HepG2 (cell line): Measurements from ENCODE around the gene CDH12. TPM values are rescaled to one million over a fixed set of nuclear protein-coding genes. Genes with fewer than 3 reads are reported as not detected.

Experiments used
- ATAC-seq: fragments of 200-7000 bp; cut with Tn5 transposase; 3 replicates; pipeline ENCODE4 v1.9.1; 2020; ENCODE audit warnings: mild to moderate bottlenecking, moderate library complexity
- BruUV-seq: library from RNA; stranded (reverse); fragments of 400-500 nt; replicated peaks from 2 replicates; lab custom pipeline; 2021; lab: Mats Ljungman, UMichigan
- CTCF ChIA-PET: fragments of 300-600 bp; formaldehyde crosslinking; extraction: SDS; loops from one replicate; lab custom pipeline; 2021; ENCODE audit warnings: low total read pairs, inconsistent platforms, low intra/inter-chr PET ratio; lab: Yijun Ruan, JAX
- POLR2A ChIA-PET: fragments of 350-600 bp; sonication (Branson Sonifier 250); formaldehyde crosslinking; loops from one replicate; lab custom pipeline; 2020; ENCODE audit warnings: antibody characterized with exemption, inconsistent platforms; lab: Yijun Ruan, JAX
- DNase-seq: peaks from one replicate; pipeline ENCODE4 v3.0.0-alpha.2; 2015; ENCODE audit warnings: low spot score
- FAIRE-seq: peaks from 3 replicates; lab custom pipeline; 2011; peaks lifted over from hg19 to GRCh38; lab: Jason Lieb, UNC
- H2AFZ ChIP-seq: one replicate; pipeline ENCODE4 v1.6.1; 2011; ENCODE audit warnings: low read length, inconsistent platforms
- H3K27ac ChIP-seq: fragments of 300-600 bp; 3 replicates; pipeline ENCODE4 v1.8.0; 2011; ENCODE audit warnings: mixed run types, mild to moderate bottlenecking, mixed read lengths, low read length, inconsistent platforms; ENCODE audit not compliant: insufficient read depth; ENCODE audit errors: extremely low read length
- H3K27me3 ChIP-seq, 2 experiments: fragments of 200-600 bp in 1 of 2; 2 replicates in 1 of 2; 3 replicates in 1 of 2; pipeline versions ENCODE4 v1.6.0 to v1.8.0; 2011; ENCODE audit warnings: low read length in 2 of 2, mild to moderate bottlenecking in 2 of 2, moderate library complexity in 2 of 2, inconsistent platforms in 1 of 2; ENCODE audit not compliant: insufficient read depth in 2 of 2, control insufficient read depth in 1 of 2
- H3K36me3 ChIP-seq, 2 experiments: fragments of 200-600 bp in 1 of 2; replicated peaks in 1 of 2; 2 replicates in 1 of 2; 3 replicates in 1 of 2; pipeline versions ENCODE4 v1.5.1 to v1.8.0; 2011; ENCODE audit warnings: low read length in 2 of 2, inconsistent platforms in 1 of 2; ENCODE audit not compliant: insufficient read depth in 2 of 2, control insufficient read depth in 1 of 2
- H3K4me1 ChIP-seq: 2 replicates; pipeline ENCODE4 v1.5.1; 2012; ENCODE audit warnings: low read length, inconsistent platforms; ENCODE audit not compliant: insufficient read depth
- H3K4me2 ChIP-seq: 2 replicates; pipeline ENCODE4 v1.6.0; 2011; ENCODE audit warnings: low read depth, low read length, inconsistent platforms
- H3K4me3 ChIP-seq, 3 experiments: fragments of 200-600 bp in 1 of 3; sonication (generic), shearing (Covaris generic) in 1 of 3; replicated peaks in 1 of 3; 2 replicates each; pipeline ENCODE4 v1.5.1; 2011 to 2016; ENCODE audit warnings: low read length in 3 of 3, inconsistent platforms in 2 of 3, low read depth in 2 of 3, mild to moderate bottlenecking in 2 of 3, control low read depth in 1 of 3, mixed read lengths in 1 of 3; ENCODE audit not compliant: insufficient read depth in 1 of 3
- H3K79me2 ChIP-seq: one replicate; pipeline ENCODE4 v1.6.1; 2011; ENCODE audit warnings: low read length, inconsistent platforms; ENCODE audit not compliant: insufficient read depth
- H3K9ac ChIP-seq: 2 replicates; pipeline ENCODE4 v1.6.0; 2011; ENCODE audit warnings: mild to moderate bottlenecking, low read depth, low read length, inconsistent platforms; ENCODE audit not compliant: insufficient read depth
- H3K9me3 ChIP-seq: 2 replicates; pipeline ENCODE4 v1.5.1; 2012; ENCODE audit warnings: mild to moderate bottlenecking, low read length
- H4K20me1 ChIP-seq: 2 replicates; pipeline ENCODE4 v1.6.0; 2011; ENCODE audit warnings: inconsistent platforms, mild to moderate bottlenecking, low read length, moderate library complexity; ENCODE audit not compliant: insufficient read depth
- ATF7-NPFF ChIP-seq: sonication (generic); formaldehyde crosslinking; IDR thresholded peaks from 2 replicates; pipeline ENCODE4 v1.8.1; 2023; ENCODE audit warnings: mild to moderate bottlenecking, low read depth, missing genetic modification reagents, moderate library complexity
- CBX1 ChIP-seq: IDR thresholded peaks from one replicate; pipeline ENCODE4 v1.6.1; 2016; ENCODE audit warnings: antibody characterized with exemption, low read depth
- CHCHD3 ChIP-seq: sonication (generic); formaldehyde crosslinking; IDR thresholded peaks from 2 replicates; pipeline ENCODE4 v1.8.0; 2022; ENCODE audit warnings: mild to moderate bottlenecking, missing genetic modification reagents, moderate library complexity
- KDM1A ChIP-seq: IDR thresholded peaks from 2 replicates; pipeline ENCODE4 v1.6.1; 2016; ENCODE audit warnings: missing compliant biosample characterization
- MAFF ChIP-seq: IDR thresholded peaks from 2 replicates; pipeline ENCODE4 v1.6.1; 2011; ENCODE audit warnings: low read depth, low read length, improper control_type of control experiment
- MAFK ChIP-seq, 2 experiments: IDR thresholded peaks in 1 of 2; conservative IDR thresholded peaks in 1 of 2; 2 replicates each; pipeline ENCODE4 v1.6.1; 2011; ENCODE audit warnings: improper control_type of control experiment in 2 of 2, low read length in 2 of 2
- MYNN ChIP-seq: sonication (generic); formaldehyde crosslinking; IDR thresholded peaks from 2 replicates; pipeline ENCODE4 v1.4.0; 2020; ENCODE audit warnings: mild to moderate bottlenecking, low read depth, missing genetic modification reagents
- SMARCE1 ChIP-seq: fragments of 450-650 bp; IDR thresholded peaks from 2 replicates; pipeline ENCODE4 v1.6.1; 2017; ENCODE audit warnings: borderline replicate concordance
- ZNF12 ChIP-seq: sonication (generic); formaldehyde crosslinking; IDR thresholded peaks from 2 replicates; pipeline ENCODE4 v1.5.0; 2020; ENCODE audit warnings: missing genetic modification reagents
- ZNF431 ChIP-seq: sonication (generic); formaldehyde crosslinking; IDR thresholded peaks from 2 replicates; pipeline ENCODE4 v1.9.0; 2022; ENCODE audit warnings: missing genetic modification reagents, low read depth, mild to moderate bottlenecking, borderline replicate concordance
- ZNF451 ChIP-seq: sonication (generic); formaldehyde crosslinking; IDR thresholded peaks from 2 replicates; pipeline ENCODE4 v1.5.0; 2020; ENCODE audit warnings: mild to moderate bottlenecking, missing genetic modification reagents
- ZNF879 ChIP-seq: sonication (generic); formaldehyde crosslinking; IDR thresholded peaks from 2 replicates; pipeline ENCODE4 v1.8.1; 2023; ENCODE audit warnings: missing genetic modification reagents
- WGBS: methylation state at CpG from one replicate; pipeline ENCODE4 v1.1.6; 2017; ENCODE audit warnings: low lambda C conversion rate; 5-methylcytosine and 5-hydroxymethylcytosine counted together
- in situ Hi-C: cut with HindIII; loops from 2 replicates; pipeline ENCODE4 v1.10.0; 2017; ENCODE audit warnings: low pct_unique_long_range_greater_than_20kb; ENCODE audit not compliant: extremely low pct_ligation_motif_present
- intact Hi-C: fragments of 100-400 bp; cut with micrococcal nuclease; formaldehyde crosslinking; loops from one replicate; pipeline ENCODE4 v1.10.0; 2022; ENCODE audit not compliant: unreplicated experiment
- polyA plus RNA-seq, 8 experiments: library from polyadenylated mRNA; depleted of rRNA in 3 of 8; stranded (reverse) in 7 of 8; unstranded in 1 of 8; fragments of >200 nt; fragmentation: Illumina TruSeq in 4 of 8; extraction: Trizol in 4 of 8; gene quantifications; 2 replicates each; pipeline versions ENCODE4 v1.2.1 to v1.2.3, GENCODE V29; 2011 to 2016; ENCODE audit warnings: low read depth in 4 of 8, missing spikeins in 1 of 8, mixed read lengths in 1 of 8; ENCODE audit not compliant: insufficient read depth in 1 of 8
- total RNA-seq, 5 experiments: library from RNA; depleted of rRNA; stranded (reverse); fragments of >200 nt; fragmentation: Illumina TruSeq; extraction: Trizol; gene quantifications; 2 replicates each; pipeline ENCODE4 v1.2.3, GENCODE V29; 2016; ENCODE audit warnings: low read depth in 1 of 5
- TF ChIP-seq, protein P1 (sequence below): IDR thresholded peaks from 2 replicates; pipeline ENCODE4 v1.6.1; 2016; ENCODE audit warnings: missing compliant biosample characterization, missing genetic modification reagents, borderline replicate concordance

The CDH12 gene
- total and polyA plus RNA-seq, 2 of the 13 experiments (the other 11 are each of a cell fraction or from before 2014, with no cell fraction given) = not detected

- Histone ChIP-seq H3K9me3 (no peaks in the 10 kb centered on the region), H3K9ac (no peak overlapping the region), H3K27ac (no peak overlapping the region), H2AFZ (no peak overlapping the region), H3K79me2 (no peaks in the 10 kb centered on the region), H4K20me1 (no peaks in the 10 kb centered on the region), H3K4me2 (no peak overlapping the region), H3K4me3 (no peak overlapping the region), H3K36me3 (no peaks in the 10 kb centered on the region), H3K27me3 (no peaks in the 10 kb centered on the region), H3K4me1 (no peaks in the 10 kb centered on the region)
- ATAC-seq (no peak), DNase-seq (no peak), FAIRE-seq (no peak)
- in situ Hi-C loops (loop anchor here (10.0 kb wide), 1 partner anchor 406 kb away; no protein-coding TSS in a partner anchor), intact Hi-C loops (no loop called here)
- TF ChIP-seq, protein P1, sequence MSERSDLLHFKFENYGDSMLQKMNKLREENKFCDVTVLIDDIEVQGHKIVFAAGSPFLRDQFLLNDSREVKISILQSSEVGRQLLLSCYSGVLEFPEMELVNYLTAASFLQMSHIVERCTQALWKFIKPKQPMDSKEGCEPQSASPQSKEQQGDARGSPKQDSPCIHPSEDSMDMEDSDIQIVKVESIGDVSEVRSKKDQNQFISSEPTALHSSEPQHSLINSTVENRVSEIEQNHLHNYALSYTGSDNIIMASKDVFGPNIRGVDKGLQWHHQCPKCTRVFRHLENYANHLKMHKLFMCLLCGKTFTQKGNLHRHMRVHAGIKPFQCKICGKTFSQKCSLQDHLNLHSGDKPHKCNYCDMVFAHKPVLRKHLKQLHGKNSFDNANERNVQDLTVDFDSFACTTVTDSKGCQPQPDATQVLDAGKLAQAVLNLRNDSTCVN = no peak
- TF ChIP-seq ATF7-NPFF (CRISPR knock-in tag) (no peak), SMARCE1 (no peak)
- POLR2A ChIA-PET = no interaction called here
- BruUV-seq = no TSS peak
- 77% methylated on average over 1 of the region's 1 CpG for WGBS
- CTCF ChIA-PET = no interaction called here
These were observed 1034.8 kb downstream of the CDH12 start for GRCh38 chr5:21818370-21818720.

DNA sequence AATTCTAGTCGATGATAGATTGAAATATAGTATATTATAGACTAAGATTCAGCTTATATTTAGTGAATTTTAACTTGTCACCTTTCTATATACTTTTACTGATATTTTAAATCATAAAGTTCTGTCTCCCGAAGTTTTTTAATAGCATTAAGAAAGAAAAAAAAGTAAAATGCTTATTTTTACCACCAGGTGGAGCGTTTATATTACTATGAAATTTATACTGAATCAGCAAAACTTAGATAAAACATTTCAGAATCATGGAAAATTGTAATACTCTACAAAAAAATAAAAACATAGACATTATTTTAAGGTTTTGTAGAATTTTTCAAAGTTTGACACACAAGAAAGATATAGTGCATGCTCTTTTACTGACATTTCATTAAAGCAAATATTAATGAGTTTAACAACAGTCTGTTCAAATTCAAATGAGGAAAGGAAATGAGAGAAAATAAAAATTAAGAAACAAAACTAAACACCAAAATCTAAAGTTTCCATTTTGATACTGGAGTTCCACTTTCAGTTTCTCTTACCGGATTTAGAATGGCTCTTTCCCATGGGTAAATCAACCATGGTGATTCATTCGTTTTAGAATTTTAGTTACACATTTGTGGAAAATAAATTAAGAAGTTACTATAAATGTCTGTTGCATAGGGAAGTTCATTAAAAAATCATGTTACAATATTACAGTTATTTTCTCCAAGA lies 1035.3 kb downstream of the CDH12 start:
- no peak for TF ChIP-seq CBX1
- no peak for TF ChIP-seq ZNF12
- TF ChIP-seq ZNF879 = no peak
- TF ChIP-seq KDM1A (CRISPR knock-in tag) = no peak
- TF ChIP-seq MAFF = peak; percentile 91
- no peak for TF ChIP-seq ZNF451 (CRISPR knock-in tag)
- TF ChIP-seq MYNN (CRISPR knock-in tag) = no peak
- TF ChIP-seq CHCHD3 (CRISPR knock-in tag) = no peak
- TF ChIP-seq MAFK (conservative IDR thresholded peaks at IDR 0.05 in 1 of 2, IDR thresholded peaks at IDR 0.05 in 1 of 2; ENCODE audit: low read length in 2 of 2) = peak; percentile 91 to 96
- TF ChIP-seq ZNF431 = no peak
- intact Hi-C loops (no loop called here), in situ Hi-C loops (loop anchor here (10.0 kb wide), 1 partner anchor 407 kb away; no protein-coding TSS in a partner anchor)
- no peak for DNase-seq
- WGBS = 3% methylated on average over 5 of the region's 5 CpGs
- no peaks in the 10 kb centered on the region for H3K9me3 ChIP-seq
- H3K27me3 ChIP-seq = no peaks in the 10 kb centered on the region
- no peaks in the 10 kb centered on the region for H3K79me2 ChIP-seq
- FAIRE-seq = no peak
- ChIA-PET POLR2A (no interaction called here), CTCF (no interaction called here)
- ATAC-seq = no peak
- H3K36me3 ChIP-seq = no peaks in the 10 kb centered on the region
- no peaks in the 10 kb centered on the region for H3K4me1 ChIP-seq
- no peak overlapping the region for H2AFZ ChIP-seq
- H3K9ac ChIP-seq = no peak overlapping the region
- H3K4me3 ChIP-seq = no peak overlapping the region
- no peaks in the 10 kb centered on the region for H4K20me1 ChIP-seq
- no peak overlapping the region for H3K4me2 ChIP-seq
- BruUV-seq = no TSS peak
- no peak overlapping the region for H3K27ac ChIP-seq
